IMR-90 (cell line): ENCODE measurements around the gene PHKG2. TPM values are rescaled to one million over a fixed set of nuclear protein-coding genes. Genes with fewer than 3 reads are reported as not detected.

Experiments
- ATAC-seq: fragments of 200-7000 bp; cut with Tn5 transposase; 2 replicates; pipeline ENCODE4 v1.9.1; 2020; ENCODE audit warnings: low read depth, mild to moderate bottlenecking, moderate library complexity
- BruUV-seq: library from RNA; stranded (reverse); fragments of 400-500 nt; replicated peaks from 2 replicates; lab custom pipeline; 2021; lab: Mats Ljungman, UMichigan
- CTCF ChIA-PET: fragments of 300-600 bp; formaldehyde crosslinking; extraction: SDS; loops from one replicate; lab custom pipeline; 2021; ENCODE audit warnings: antibody characterized with exemption; lab: Yijun Ruan, JAX
- POLR2A ChIA-PET: fragments of 300-600 bp; sonication (Branson Sonifier 250); formaldehyde crosslinking; loops from one replicate; lab custom pipeline; 2022; ENCODE audit warnings: antibody characterized with exemption; ENCODE audit not compliant: unreplicated experiment; lab: Charles Lee
- DNase-seq: peaks from one replicate; pipeline ENCODE4 v3.0.0; 2013
- H2AFZ ChIP-seq: replicated peaks from 2 replicates; pipeline ENCODE3; 2013; ENCODE audit warnings: low read length, mild to moderate bottlenecking; ENCODE audit not compliant: poor library complexity
- H2AK5ac ChIP-seq: 2 replicates; pipeline ENCODE4 v1.6.1; 2013; ENCODE audit warnings: low read depth, low read length, inconsistent platforms
- H2AK9ac ChIP-seq: replicated peaks from 2 replicates; pipeline ENCODE3; 2013; ENCODE audit warnings: mild to moderate bottlenecking, low read depth, low read length, moderate library complexity; ENCODE audit not compliant: poor library complexity
- H2BK120ac ChIP-seq: 2 replicates; pipeline ENCODE4 v1.6.1; 2013; ENCODE audit warnings: low read depth, low read length, inconsistent platforms
- H2BK15ac ChIP-seq: 3 replicates; pipeline ENCODE4 v1.6.1; 2013; ENCODE audit warnings: low read depth, low read length, inconsistent platforms
- H2BK20ac ChIP-seq: 2 replicates; pipeline ENCODE4 v1.6.1; 2013; ENCODE audit warnings: low read depth, mild to moderate bottlenecking, inconsistent platforms, low read length, moderate library complexity
- H2BK5ac ChIP-seq: 2 replicates; pipeline ENCODE4 v1.6.1; 2013; ENCODE audit warnings: mild to moderate bottlenecking, low read depth, low read length, inconsistent platforms; ENCODE audit not compliant: poor library complexity, severe bottlenecking
- H3K14ac ChIP-seq: replicated peaks from 2 replicates; pipeline ENCODE4 v1.6.1; 2013; ENCODE audit warnings: low read depth, low read length, inconsistent platforms
- H3K18ac ChIP-seq: 2 replicates; pipeline ENCODE4 v1.6.1; 2013; ENCODE audit warnings: low read depth, low read length, control low read depth
- H3K23ac ChIP-seq: 2 replicates; pipeline ENCODE4 v1.6.1; 2013; ENCODE audit warnings: low read depth, low read length, inconsistent platforms
- H3K27ac ChIP-seq: 2 replicates; pipeline ENCODE4 v1.5.1; 2013; ENCODE audit warnings: mild to moderate bottlenecking, control low read depth, low read length; ENCODE audit not compliant: insufficient read depth
- H3K27me3 ChIP-seq: 2 replicates; pipeline ENCODE4 v1.6.1; 2013; ENCODE audit warnings: low read length; ENCODE audit not compliant: control insufficient read depth, insufficient read depth
- H3K36me3 ChIP-seq: 2 replicates; pipeline ENCODE4 v1.6.1; 2013; ENCODE audit warnings: low read length, mixed read lengths; ENCODE audit not compliant: control insufficient read depth, insufficient read depth
- H3K4ac ChIP-seq: 2 replicates; pipeline ENCODE4 v1.6.1; 2013; ENCODE audit warnings: low read depth, low read length, inconsistent platforms
- H3K4me1 ChIP-seq: 2 replicates; pipeline ENCODE4 v1.6.1; 2013; ENCODE audit warnings: low read length, mixed read lengths; ENCODE audit not compliant: control insufficient read depth, insufficient read depth
- H3K4me2 ChIP-seq: 2 replicates; pipeline ENCODE4 v1.6.1; 2013; ENCODE audit warnings: low read depth, mild to moderate bottlenecking, control low read depth, low read length, moderate library complexity
- H3K4me3 ChIP-seq: 2 replicates; pipeline ENCODE4 v1.5.1; 2013; ENCODE audit warnings: low read depth, mild to moderate bottlenecking, control low read depth, low read length, moderate library complexity; ENCODE audit not compliant: insufficient read depth
- H3K56ac ChIP-seq: 2 replicates; pipeline ENCODE4 v1.6.1; 2013; ENCODE audit warnings: low read length, inconsistent platforms; ENCODE audit not compliant: insufficient read depth; ENCODE audit errors: extremely low read depth
- H3K79me1 ChIP-seq, 2 experiments: 2 replicates each; pipeline ENCODE4 v1.6.1; 2013; ENCODE audit warnings: low read length in 2 of 2, inconsistent platforms in 1 of 2, low read depth in 1 of 2
- H3K9ac ChIP-seq: 2 replicates; pipeline ENCODE4 v1.6.1; 2013; ENCODE audit warnings: low read depth, low read length, control low read depth
- H3K9me1 ChIP-seq: 2 replicates; pipeline ENCODE4 v1.6.1; 2013; ENCODE audit warnings: low read length, inconsistent platforms; ENCODE audit not compliant: insufficient read depth
- H3K9me3 ChIP-seq: 2 replicates; pipeline ENCODE4 v1.6.1; 2013; ENCODE audit warnings: low read length; ENCODE audit not compliant: control insufficient read depth, insufficient read depth
- H4K20me1 ChIP-seq: 2 replicates; pipeline ENCODE4 v1.6.1; 2013; ENCODE audit warnings: low read length, inconsistent platforms; ENCODE audit not compliant: insufficient read depth
- H4K5ac ChIP-seq: 2 replicates; pipeline ENCODE4 v1.6.1; 2013; ENCODE audit warnings: mild to moderate bottlenecking, low read depth, low read length, control low read depth
- H4K8ac ChIP-seq, 2 experiments: 2 replicates each; pipeline ENCODE4 v1.6.1; 2013; ENCODE audit warnings: low read depth in 2 of 2, low read length in 2 of 2, control low read depth in 1 of 2, inconsistent platforms in 1 of 2
- H4K91ac ChIP-seq: 2 replicates; pipeline ENCODE4 v1.6.1; 2013; ENCODE audit warnings: low read depth, low read length, inconsistent platforms; ENCODE audit not compliant: insufficient read depth
- BHLHE40 ChIP-seq: fragments of 150-350 bp; IDR thresholded peaks from 2 replicates; pipeline ENCODE4 v1.6.1; 2016; ENCODE audit warnings: mild to moderate bottlenecking, low read depth, low read length
- CTCF ChIP-seq: conservative IDR thresholded peaks from 2 replicates; pipeline ENCODE4 v1.5.1; 2012; ENCODE audit warnings: mild to moderate bottlenecking, low read depth, low read length, improper control_type of control experiment
- MXI1 ChIP-seq: IDR thresholded peaks from 2 replicates; pipeline ENCODE4 v1.6.1; 2012; ENCODE audit warnings: low read depth, mild to moderate bottlenecking, low read length, moderate library complexity, borderline replicate concordance
- RAD21 ChIP-seq: IDR thresholded peaks from 2 replicates; pipeline ENCODE4 v1.6.1; 2012; ENCODE audit warnings: low read length, improper control_type of control experiment
- WGBS, 2 experiments: methylation state at CpG; one replicate each; pipeline versions ENCODE4 v1.1.5 to v1.1.7; 2013; ENCODE audit warnings: missing lambda C conversion rate in 2 of 2; ENCODE audit not compliant: insufficient read length in 1 of 2; ENCODE audit errors: extremely low coverage in 2 of 2; 5-methylcytosine and 5-hydroxymethylcytosine counted together
- dilution Hi-C: fragments of 300-500 bp; cut with HindIII; formaldehyde crosslinking; loops from one replicate; pipeline ENCODE4 v1.14.3; 2018; ENCODE audit warnings: low sequenced_read_pairs; ENCODE audit not compliant: unreplicated experiment
- in situ Hi-C: fragments of 300-500 bp; cut with MboI; formaldehyde crosslinking; loops from 3 replicates; pipeline ENCODE4 v1.14.3; 2019; ENCODE audit warnings: low sequenced_read_pairs, inconsistent platforms, mixed read lengths
- intact Hi-C: fragments of 100-400 bp; cut with micrococcal nuclease; formaldehyde crosslinking; loops from 2 replicates; pipeline ENCODE4 v1.10.0; 2022
- polyA plus RNA-seq, 3 experiments: library from polyadenylated mRNA; depleted of rRNA; stranded (reverse); fragments of >200 nt; gene quantifications; 2 replicates each; pipeline ENCODE4 v1.2.3, GENCODE V29; 2012; ENCODE audit warnings: low replicate concordance in 1 of 3
- total RNA-seq: library from RNA; depleted of rRNA; stranded (reverse); fragments of >200 nt; gene quantifications from 2 replicates; pipeline ENCODE4 v1.2.3, GENCODE V29; 2012

PHKG2 gene
- total and polyA plus RNA-seq, 2 of the 4 experiments (the other 2 are of a cell fraction), result 26.0 to 38.9 TPM

- dilution Hi-C loops, result no loop called here
Measured at GRCh38 chr16:30769379-30770089, 21.3 kb downstream of the PHKG2 start.

More at GRCh38 chr16:30769379-30770089, 21.3 kb downstream of the PHKG2 start:
- DNase-seq (no peak), ATAC-seq (no peak)
- Histone ChIP-seq H3K14ac (no peak overlapping the region), H2BK15ac (no peak overlapping the region), H3K79me1 (peaks cover 6 to 60% of the 10 kb centered on the region in 2 experiments; a peak in 3 of 4 replicates), H3K9ac (no peak overlapping the region), H4K91ac (no peak overlapping the region), H4K5ac (no peak overlapping the region), H3K27ac (no peak overlapping the region), H3K23ac (no peak overlapping the region), H3K4me3 (no peak overlapping the region), H2AK9ac (no peak overlapping the region), H3K36me3 (peaks cover 77% of the 10 kb centered on the region), H3K9me1 (0 out of 2 replicates have a peak, but pooled peaks cover under 1% of the 10 kb centered on the region), H2AK5ac (no peak overlapping the region), H2AFZ (no peak overlapping the region), H3K56ac (no peak overlapping the region), H3K18ac (no peak overlapping the region), H4K20me1 (peaks cover 3% of the 10 kb centered on the region), H4K8ac (no peak overlapping the region), H3K4ac (no peak overlapping the region), H2BK20ac (no peak overlapping the region), H3K27me3 (no peaks in the 10 kb centered on the region), H3K9me3 (no peaks in the 10 kb centered on the region), H2BK120ac (no peak overlapping the region), H3K4me1 (no peaks in the 10 kb centered on the region), H3K4me2 (no peak overlapping the region), H2BK5ac (no peak overlapping the region)
- CTCF ChIA-PET, result no interaction called here
- POLR2A ChIA-PET, result no interaction called here
- WGBS, 2 experiments, result 100% methylated on average over 4 of the region's 17 CpGs; no CpG with 5 or more reads in 1 of the 2 experiments
- no peak for TF ChIP-seq RAD21
- TF ChIP-seq MXI1, result no peak
- no peak for TF ChIP-seq BHLHE40
- no peak for TF ChIP-seq CTCF
- in situ Hi-C loops, result no loop called here
- intact Hi-C loops, result no loop called here
- BruUV-seq, result no TSS peak
